ENCODE measurements around the gene C11orf24.

DNA sequence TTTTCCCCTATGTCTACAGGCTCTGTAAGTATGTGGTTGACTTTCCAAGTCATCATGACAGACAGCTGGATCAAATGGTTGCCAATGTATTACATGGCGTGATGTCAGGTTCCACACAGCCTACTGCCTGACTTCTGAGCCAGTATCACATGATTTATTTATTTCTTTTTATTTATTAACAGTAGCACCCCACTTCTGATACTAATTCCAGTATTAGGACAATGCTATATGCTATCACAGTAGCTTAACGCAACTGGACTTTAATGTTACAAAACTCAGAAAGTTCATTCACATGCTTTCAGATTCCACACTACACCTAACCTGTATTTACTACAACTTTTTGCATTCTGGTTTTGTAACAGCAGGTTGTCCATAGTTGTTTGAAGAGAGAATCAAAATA lies 17.7 kb upstream of the C11orf24 start:
- TF ChIP-seq, protein P1, sequence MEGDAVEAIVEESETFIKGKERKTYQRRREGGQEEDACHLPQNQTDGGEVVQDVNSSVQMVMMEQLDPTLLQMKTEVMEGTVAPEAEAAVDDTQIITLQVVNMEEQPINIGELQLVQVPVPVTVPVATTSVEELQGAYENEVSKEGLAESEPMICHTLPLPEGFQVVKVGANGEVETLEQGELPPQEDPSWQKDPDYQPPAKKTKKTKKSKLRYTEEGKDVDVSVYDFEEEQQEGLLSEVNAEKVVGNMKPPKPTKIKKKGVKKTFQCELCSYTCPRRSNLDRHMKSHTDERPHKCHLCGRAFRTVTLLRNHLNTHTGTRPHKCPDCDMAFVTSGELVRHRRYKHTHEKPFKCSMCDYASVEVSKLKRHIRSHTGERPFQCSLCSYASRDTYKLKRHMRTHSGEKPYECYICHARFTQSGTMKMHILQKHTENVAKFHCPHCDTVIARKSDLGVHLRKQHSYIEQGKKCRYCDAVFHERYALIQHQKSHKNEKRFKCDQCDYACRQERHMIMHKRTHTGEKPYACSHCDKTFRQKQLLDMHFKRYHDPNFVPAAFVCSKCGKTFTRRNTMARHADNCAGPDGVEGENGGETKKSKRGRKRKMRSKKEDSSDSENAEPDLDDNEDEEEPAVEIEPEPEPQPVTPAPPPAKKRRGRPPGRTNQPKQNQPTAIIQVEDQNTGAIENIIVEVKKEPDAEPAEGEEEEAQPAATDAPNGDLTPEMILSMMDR (conservative IDR thresholded peaks at IDR 0.05 in 1 of 2, IDR thresholded peaks at IDR 0.05 in 1 of 2; ENCODE audit: extremely low read depth in 1 of 2, insufficient read depth in 1 of 2, low read depth in 1 of 2, low read length in 2 of 2): no peak
- no peak for TF ChIP-seq EZH2 (IDR thresholded peaks at IDR 0.05; ENCODE audit: borderline replicate concordance, low read length)

All from mammary epithelial cell (primary cell).